ENCODE data around the gene COLGALT1. TPM values are rescaled to one million over a fixed set of nuclear protein-coding genes. Genes with fewer than 3 reads are reported as not detected.

Gene COLGALT1
- total RNA-seq, 1 donor from 2014 or later = 38.4 TPM

- Mint-ChIP-seq H3K36me3 (no peaks in the 10 kb centered on the region), H3K27me3 (ENCODE audit: insufficient read depth, low read depth) (peaks cover 18% of the 10 kb centered on the region), H3K9me3 (no peaks in the 10 kb centered on the region), H3K27ac (peak overlapping the region; percentile 33), H3K4me1 (peaks cover 17% of the 10 kb centered on the region), H3K4me3 (peak overlapping the region; percentile 87)
- Histone ChIP-seq H2AFZ (replicated peaks) (peak overlapping the region; percentile 80), H3K9me3 (ENCODE audit: low read depth) (no peaks in the 10 kb centered on the region), H3K27me3 (peaks cover 23% of the 10 kb centered on the region), H4K20me1 (ENCODE audit: low read depth) (peaks cover 3% of the 10 kb centered on the region), H3K4me2 (peak overlapping the region; percentile 88), H3K4me1 (no peaks in the 10 kb centered on the region), H3K4me3 (peak overlapping the region; percentile 58), H3K9ac (no peak overlapping the region), H3K36me3 (no peaks in the 10 kb centered on the region), H3F3A (ENCODE audit: low read depth) (peaks cover 26% of the 10 kb centered on the region), H3K79me2 (ENCODE audit: low read depth) (no peaks in the 10 kb centered on the region), H3K27ac (no peak overlapping the region)
- TF ChIP-seq EZH2phosphoT487 (IDR thresholded peaks at IDR 0.05) (no peak), CTCF (IDR thresholded peaks at IDR 0.05) (peak; percentile 42), EZH2 (IDR thresholded peaks at IDR 0.05) (no peak)
- DNase-seq (ENCODE audit: low spot score) = peak; percentile 98
Observed at GRCh38 chr19:17539238-17540117, 16.0 kb upstream of the COLGALT1 start.

GRCh38 chr19:17540174-17540573 is 15.3 kb upstream of the COLGALT1 start:
- Histone ChIP-seq H2AFZ (replicated peaks) (no peak overlapping the region), H4K20me1 (ENCODE audit: low read depth) (peaks cover 3% of the 10 kb centered on the region), H3K27me3 (peaks cover 23% of the 10 kb centered on the region), H3K27ac (no peak overlapping the region), H3K79me2 (ENCODE audit: low read depth) (no peaks in the 10 kb centered on the region), H3K36me3 (no peaks in the 10 kb centered on the region), H3K9ac (no peak overlapping the region), H3F3A (ENCODE audit: low read depth) (peaks cover 26% of the 10 kb centered on the region), H3K4me3 (no peak overlapping the region), H3K9me3 (ENCODE audit: low read depth) (no peaks in the 10 kb centered on the region), H3K4me2 (no peak overlapping the region), H3K4me1 (no peaks in the 10 kb centered on the region)
- Mint-ChIP-seq H3K27me3 (ENCODE audit: insufficient read depth, low read depth) (peaks cover 18% of the 10 kb centered on the region), H3K27ac (no peak overlapping the region), H3K36me3 (no peaks in the 10 kb centered on the region), H3K9me3 (no peaks in the 10 kb centered on the region), H3K4me3 (no peak overlapping the region), H3K4me1 (peaks cover 18% of the 10 kb centered on the region)
- no peak for DNase-seq (ENCODE audit: low spot score)
- no peak for TF ChIP-seq EZH2phosphoT487 (IDR thresholded peaks at IDR 0.05)
- no peak for TF ChIP-seq CTCF (IDR thresholded peaks at IDR 0.05)
- no peak for TF ChIP-seq EZH2 (IDR thresholded peaks at IDR 0.05)

DNA sequence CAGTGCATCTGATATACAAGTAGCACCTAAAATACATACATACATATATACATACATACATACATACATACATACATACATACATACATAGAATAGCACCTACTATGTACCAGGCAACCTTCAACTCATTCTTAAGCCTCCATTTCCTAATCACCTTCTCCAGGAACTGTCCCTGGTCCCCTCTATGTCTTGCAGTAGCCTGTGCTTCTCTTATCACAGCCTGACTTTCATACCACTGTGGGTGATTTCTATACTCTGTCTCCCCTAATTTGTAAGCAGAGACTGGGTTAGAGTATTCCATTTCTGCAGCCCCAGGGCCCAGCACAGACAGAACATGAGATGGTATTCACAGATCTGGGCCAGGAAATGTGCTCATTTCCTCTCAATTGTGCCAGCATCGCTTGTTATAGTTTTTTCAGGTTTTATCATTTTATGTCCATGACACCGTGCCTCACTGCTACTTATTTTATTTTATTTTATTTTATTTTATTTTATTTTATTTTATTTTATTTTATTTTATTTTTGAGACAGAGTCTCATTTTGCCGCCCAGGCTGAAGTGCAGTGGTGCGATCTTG is 14.2 kb upstream of the COLGALT1 start:
- H3K27ac ChIP-seq = no peak overlapping the region
- Mint-ChIP-seq H3K4me3 (peak overlapping the region; percentile 36), H3K4me1 (peaks cover 23% of the 10 kb centered on the region), H3K27me3 (ENCODE audit: insufficient read depth, low read depth) (peaks cover 18% of the 10 kb centered on the region), H3K36me3 (no peaks in the 10 kb centered on the region), H3K27ac (no peak overlapping the region), H3K9me3 (no peaks in the 10 kb centered on the region)
- peaks cover 3% of the 10 kb centered on the region for H4K20me1 ChIP-seq (ENCODE audit: low read depth)
- no peak overlapping the region for H3K4me3 ChIP-seq
- H3K9ac ChIP-seq = no peak overlapping the region
- H3F3A ChIP-seq (ENCODE audit: low read depth) = peaks cover 26% of the 10 kb centered on the region
- no peak overlapping the region for H3K4me2 ChIP-seq
- no peaks in the 10 kb centered on the region for H3K36me3 ChIP-seq
- no peaks in the 10 kb centered on the region for H3K4me1 ChIP-seq
- peaks cover 23% of the 10 kb centered on the region for H3K27me3 ChIP-seq
- H3K9me3 ChIP-seq (ENCODE audit: low read depth) = no peaks in the 10 kb centered on the region
- no peak for DNase-seq (ENCODE audit: low spot score)
- H3K79me2 ChIP-seq (ENCODE audit: low read depth) = no peaks in the 10 kb centered on the region
- no peak overlapping the region for H2AFZ ChIP-seq (replicated peaks)
- no peak for TF ChIP-seq CTCF (IDR thresholded peaks at IDR 0.05)
- TF ChIP-seq EZH2phosphoT487 (IDR thresholded peaks at IDR 0.05) = no peak
- TF ChIP-seq EZH2 (IDR thresholded peaks at IDR 0.05) = no peak

Measured in neural progenitor cell (in vitro differentiated cells).